T-helper 1 cell treated with Interleukin-12 subunit alpha and Interleukin-12 subunit beta and Interleukin-4 antibody, amounts not matched to agents 30 ng/mL and 1 ng/mL, for 36 hours (primary cell): ENCODE results near the gene SH2D2A. TPM values are rescaled to one million over a fixed set of nuclear protein-coding genes. Genes with fewer than 3 reads are reported as not detected.

ENCODE experiments used
- intact Hi-C: fragments of 100-400 bp; cut with micrococcal nuclease; formaldehyde crosslinking; loops from one replicate; pipeline ENCODE4 v1.15.1; 2024
- total RNA-seq: library from RNA; stranded (reverse); gene quantifications from 2 replicates; pipeline ENCODE4 v1.2.3, GENCODE V29; 2022

Gene SH2D2A
- 234 and 243 TPM in 2 replicates for total RNA-seq

DNA sequence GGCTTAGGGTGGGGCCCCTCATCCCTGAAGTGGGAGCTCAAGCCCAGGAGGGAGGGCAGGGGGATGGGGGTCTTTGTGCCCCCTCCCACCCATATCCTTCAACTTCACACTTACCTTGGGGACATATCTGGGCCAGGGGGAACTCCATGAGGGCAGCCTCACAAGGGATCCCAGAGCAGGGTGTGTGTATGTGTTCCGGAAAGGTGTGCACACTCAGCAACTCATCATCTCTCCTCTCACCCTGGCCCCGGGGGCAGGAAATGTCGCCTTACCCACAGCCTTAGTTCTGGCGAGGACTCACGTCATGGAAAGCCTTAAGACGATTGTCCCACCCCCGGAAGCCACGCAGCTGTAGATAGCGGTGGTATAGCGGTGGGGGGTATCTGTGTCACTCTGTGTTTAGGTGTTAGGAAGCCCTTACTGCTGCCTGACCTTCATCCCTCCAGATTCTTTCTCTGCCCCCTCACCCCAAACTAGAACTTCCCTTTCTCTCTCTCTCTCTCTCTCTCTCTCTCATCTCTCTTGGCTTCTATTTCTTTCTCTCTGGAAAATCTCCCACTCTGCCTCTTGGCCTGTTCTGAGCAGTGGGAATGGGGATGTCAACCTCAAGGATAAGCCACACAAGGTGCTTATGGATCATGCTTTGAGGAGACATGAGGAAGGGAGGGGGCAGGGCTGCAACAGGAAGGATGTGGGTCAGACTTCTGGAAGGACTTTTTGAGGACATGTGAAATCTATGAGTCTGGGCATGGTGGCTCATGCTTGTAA is at the start of gene SH2D2A:
Gene SH2D2A (minus strand): TSS at position 288 of the 768 bp plus-strand sequence. CDS start 140 bp downstream, at position 148.
- intact Hi-C loops, result loop anchor here (1.0 to 10.0 kb wide), 9 partner anchors 9 to 318 kb away; partner anchors contain the start of genes ETV3, ISG20L2, METTL25B and MRPL24

GRCh38 chr1:156865865-156866248 is 49.2 kb upstream of the SH2D2A start:
- intact Hi-C loops, result no loop called here

- intact Hi-C loops, result no loop called here
These were observed 48.6 kb upstream of the SH2D2A start for GRCh38 chr1:156865258-156865657.

- intact Hi-C loops, result no loop called here
These were observed 48.1 kb upstream of the SH2D2A start for GRCh38 chr1:156864796-156865195.

- intact Hi-C loops, result no loop called here
These were observed 47.0 kb upstream of the SH2D2A start for GRCh38 chr1:156863631-156864030.

DNA sequence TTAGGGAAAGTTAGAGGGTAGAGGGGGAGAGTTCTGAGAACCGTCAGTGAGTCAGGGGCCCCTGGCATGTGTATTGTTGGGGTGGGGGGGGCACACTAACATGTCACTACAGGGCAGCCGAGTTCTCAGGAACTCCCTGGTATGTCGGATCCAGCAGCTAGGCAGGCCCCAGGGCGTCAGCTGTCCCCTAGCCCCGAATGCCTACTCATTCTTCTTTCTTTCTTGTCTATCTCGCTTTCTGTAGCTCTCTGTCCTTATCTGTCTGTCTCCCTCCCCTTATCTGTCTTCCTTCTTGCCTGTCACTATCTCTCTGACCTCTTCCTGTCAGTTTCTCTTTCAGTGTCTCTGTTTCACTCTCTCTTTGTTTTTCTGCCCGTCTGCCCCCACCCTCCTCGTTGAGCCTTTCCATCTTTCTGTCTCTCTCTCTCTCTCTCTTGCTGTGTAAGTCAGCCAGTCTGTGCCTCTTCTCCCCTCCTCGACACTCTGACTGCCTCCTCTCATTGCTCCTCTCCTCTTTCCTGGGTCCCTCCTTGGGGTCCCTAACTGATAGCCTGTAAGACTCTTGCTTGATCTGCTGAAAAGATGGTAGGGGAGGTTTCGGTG is 46.5 kb upstream of the SH2D2A start:
- intact Hi-C loops, result no loop called here

- intact Hi-C loops, result no loop called here
These were observed 45.9 kb upstream of the SH2D2A start for GRCh38 chr1:156862584-156862983.

GRCh38 chr1:156860628-156861423 is 44.2 kb upstream of the SH2D2A start, which contains the start of gene NTRK1:
TSS of gene NTRK1 (plus strand) at chr1:156860865. CDS start at chr1:156860935, 70 bp downstream.
- intact Hi-C loops, result loop anchor here (1.0 kb wide), 8 partner anchors 13 to 135 kb away; partner anchors contain the start of genes PRCC and SH2D2A

DNA sequence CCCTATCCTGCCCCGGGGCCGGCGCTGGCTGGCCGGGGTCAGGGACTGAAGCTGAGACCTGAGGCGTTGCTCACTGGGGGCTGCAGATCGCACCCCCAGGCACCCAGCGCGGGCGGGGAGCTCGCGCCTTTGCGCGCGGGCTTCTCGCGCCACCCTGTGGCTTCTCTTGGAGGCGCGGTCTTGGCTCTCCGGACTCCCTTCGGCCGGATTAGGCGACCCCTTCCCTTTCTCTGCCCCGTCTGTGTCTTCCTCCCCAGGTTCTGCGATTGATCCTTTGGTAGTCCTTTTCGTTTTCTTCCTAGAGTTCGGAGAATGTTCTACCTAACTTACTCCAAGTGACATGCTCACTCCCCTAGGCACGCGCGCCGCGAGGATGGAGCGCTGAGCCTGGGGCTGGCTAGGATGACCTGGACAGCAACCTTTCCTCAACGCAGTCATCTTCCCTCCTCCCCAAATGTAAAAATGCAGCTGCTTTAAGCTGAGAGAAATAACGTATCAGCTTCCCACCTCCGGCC is 43.5 kb upstream of the SH2D2A start:
- intact Hi-C loops, result loop anchor here (1.0 kb wide), 8 partner anchors 12 to 134 kb away; partner anchors contain the start of genes PRCC and SH2D2A

- intact Hi-C loops, result loop anchor here (1.0 kb wide), 8 partner anchors 11 to 133 kb away; partner anchors contain the start of genes PRCC and SH2D2A
These were observed 43.0 kb upstream of the SH2D2A start for GRCh38 chr1:156859523-156860112.

DNA sequence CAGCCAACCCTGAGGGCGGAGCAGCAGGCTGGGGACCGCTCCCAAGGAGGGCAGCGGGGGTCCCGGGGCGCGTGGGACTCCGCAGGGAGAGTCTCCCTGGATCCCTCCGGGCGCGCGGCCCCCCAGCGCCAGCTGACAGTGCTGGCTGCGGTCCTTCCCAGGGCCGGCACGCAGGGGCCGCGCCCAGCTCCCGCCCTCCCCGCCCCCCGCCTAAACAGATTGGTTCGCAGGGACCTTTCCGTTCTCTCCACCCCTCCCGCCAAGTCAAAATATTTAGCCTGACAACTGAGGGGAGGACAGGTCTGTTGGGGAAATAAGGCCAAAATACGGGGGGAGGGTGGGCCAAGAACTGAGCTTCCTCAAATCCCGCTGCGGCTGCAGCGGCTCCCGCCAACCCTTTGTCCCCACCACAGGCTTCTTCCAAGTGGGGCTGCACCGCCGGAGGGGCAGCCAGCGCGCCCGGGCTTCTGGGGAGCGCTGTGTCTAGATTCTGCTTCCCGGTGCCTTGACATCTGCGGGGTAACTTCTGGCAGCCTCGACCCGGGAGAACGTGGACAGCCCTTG is 42.4 kb upstream of the SH2D2A start, which contains the start of gene INSRR:
Gene INSRR (minus strand): TSS at position 159 of the 564 bp plus-strand sequence. CDS start 496 bp downstream, outside the sequence.
- intact Hi-C loops, result no loop called here

DNA sequence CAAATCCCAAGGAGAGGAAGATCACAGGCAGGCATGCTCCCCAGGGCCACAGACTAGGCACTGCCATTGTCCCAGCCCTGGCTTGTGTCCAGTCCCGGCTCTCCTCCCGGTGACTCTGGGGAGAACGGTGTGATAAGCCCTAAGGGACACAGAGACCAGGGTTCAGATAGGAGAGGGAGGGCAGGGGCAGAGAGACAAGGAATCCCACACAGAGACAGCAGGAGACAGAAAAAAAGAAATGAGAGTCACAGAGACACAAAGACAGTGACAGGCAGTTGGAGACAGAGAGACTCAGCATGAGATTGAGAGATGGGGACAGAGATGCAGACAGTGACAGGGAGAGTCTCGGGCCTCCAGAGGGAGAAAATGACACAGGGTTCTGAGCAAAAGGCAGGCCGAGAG is 41.9 kb upstream of the SH2D2A start:
- intact Hi-C loops, result no loop called here

- intact Hi-C loops, result no loop called here
These were observed 40.9 kb upstream of the SH2D2A start for GRCh38 chr1:156857532-156857931.

GRCh38 chr1:156856282-156856785 is 39.7 kb upstream of the SH2D2A start:
- intact Hi-C loops, result no loop called here

- intact Hi-C loops, result no loop called here
These were observed 38.0 kb upstream of the SH2D2A start for GRCh38 chr1:156854634-156855033.

- intact Hi-C loops, result no loop called here
These were observed 37.1 kb upstream of the SH2D2A start for GRCh38 chr1:156853761-156854160.

DNA sequence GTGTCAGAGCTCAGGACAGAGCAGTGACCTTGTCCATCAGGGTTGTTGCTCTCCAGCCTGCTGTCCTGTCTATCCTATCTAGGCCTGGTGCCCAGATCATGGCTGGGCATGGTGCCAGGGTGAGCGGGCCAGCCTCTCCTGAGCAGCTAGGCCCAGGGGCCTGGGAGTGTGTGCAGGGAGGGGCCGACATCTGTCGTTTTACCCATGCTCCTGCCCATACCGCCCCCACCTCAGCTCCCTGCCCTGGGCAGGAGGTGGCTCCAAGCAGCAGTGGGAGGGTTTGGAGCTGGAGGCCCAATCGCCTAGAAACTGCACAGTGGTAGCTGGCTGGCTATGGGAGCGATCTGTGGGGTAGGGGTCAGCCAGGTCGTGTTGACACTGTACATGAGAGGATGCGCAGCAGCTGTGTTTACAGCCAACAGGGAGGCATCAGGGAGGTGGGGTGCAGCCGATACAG is 35.8 kb upstream of the SH2D2A start:
- intact Hi-C loops, result no loop called here

GRCh38 chr1:156851779-156852417 is 35.2 kb upstream of the SH2D2A start:
- intact Hi-C loops, result no loop called here

DNA sequence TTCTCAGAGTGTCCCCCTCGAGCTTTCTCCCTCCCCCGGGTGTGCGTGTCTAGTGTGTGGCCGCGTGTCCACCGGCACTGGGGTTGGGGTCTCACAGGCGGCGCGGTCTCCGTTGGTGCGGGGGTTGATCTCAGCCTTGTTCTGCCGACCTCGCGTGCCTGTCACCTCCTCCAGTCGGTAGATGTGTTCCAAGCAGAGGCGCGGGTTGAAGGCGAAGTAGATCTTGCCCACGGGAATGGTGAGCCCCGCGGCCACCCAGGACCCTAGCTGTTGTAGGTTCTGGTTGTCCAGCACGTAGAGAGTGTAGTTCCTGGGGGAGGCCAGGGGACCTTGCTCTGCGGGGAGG is 32.5 kb upstream of the SH2D2A start:
- intact Hi-C loops, result loop anchor here (2.0 kb wide), 1 partner anchor 14 kb away; no protein-coding TSS in a partner anchor
